Measurements from ENCODE around the gene BCL2L13.

DNA sequence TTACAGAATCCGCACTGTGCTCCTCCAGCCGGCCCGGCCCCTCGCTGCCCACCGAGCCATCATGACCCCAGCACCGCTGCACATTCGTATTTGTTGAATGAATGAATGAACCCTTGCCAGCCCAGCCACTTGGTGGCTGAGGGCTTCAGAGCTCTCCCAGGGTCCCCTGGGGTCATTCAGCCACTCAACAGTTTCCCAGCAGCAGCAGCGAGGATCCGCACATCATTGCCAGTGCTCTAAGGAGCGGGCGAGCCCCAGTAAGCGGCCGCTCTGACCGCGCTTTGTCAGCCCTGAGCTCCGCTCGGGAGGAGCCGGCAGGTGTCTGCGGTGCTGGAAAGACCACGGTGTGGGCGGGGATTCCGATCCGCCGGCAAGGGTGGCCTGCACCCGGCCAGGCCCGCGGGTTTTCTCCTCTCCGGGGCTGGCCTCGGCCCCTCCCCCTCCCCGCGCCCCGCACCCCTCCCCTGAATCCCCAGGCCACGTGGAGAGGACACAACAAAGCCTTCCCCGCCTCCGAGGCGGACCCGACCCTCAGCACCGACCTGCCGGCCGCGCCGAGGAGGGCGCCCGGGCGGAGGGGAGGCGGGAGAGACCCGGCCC lies 135.1 kb downstream of the BCL2L13 start:
- TF ChIP-seq POLR2AphosphoS5 (IDR thresholded peaks at IDR 0.05) (no peak), EP300 (IDR thresholded peaks at IDR 0.05) (no peak), POLR2A (IDR thresholded peaks at IDR 0.05) (no peak)
- TF ChIP-seq, protein P1, sequence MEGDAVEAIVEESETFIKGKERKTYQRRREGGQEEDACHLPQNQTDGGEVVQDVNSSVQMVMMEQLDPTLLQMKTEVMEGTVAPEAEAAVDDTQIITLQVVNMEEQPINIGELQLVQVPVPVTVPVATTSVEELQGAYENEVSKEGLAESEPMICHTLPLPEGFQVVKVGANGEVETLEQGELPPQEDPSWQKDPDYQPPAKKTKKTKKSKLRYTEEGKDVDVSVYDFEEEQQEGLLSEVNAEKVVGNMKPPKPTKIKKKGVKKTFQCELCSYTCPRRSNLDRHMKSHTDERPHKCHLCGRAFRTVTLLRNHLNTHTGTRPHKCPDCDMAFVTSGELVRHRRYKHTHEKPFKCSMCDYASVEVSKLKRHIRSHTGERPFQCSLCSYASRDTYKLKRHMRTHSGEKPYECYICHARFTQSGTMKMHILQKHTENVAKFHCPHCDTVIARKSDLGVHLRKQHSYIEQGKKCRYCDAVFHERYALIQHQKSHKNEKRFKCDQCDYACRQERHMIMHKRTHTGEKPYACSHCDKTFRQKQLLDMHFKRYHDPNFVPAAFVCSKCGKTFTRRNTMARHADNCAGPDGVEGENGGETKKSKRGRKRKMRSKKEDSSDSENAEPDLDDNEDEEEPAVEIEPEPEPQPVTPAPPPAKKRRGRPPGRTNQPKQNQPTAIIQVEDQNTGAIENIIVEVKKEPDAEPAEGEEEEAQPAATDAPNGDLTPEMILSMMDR (IDR thresholded peaks at IDR 0.05): no peak
